Measurements from ENCODE around the gene TCF7.

- TF ChIP-seq CTCF (IDR thresholded peaks at IDR 0.05): no peak
- TF ChIP-seq POLR2A (IDR thresholded peaks at IDR 0.05): no peak
Observed at GRCh38 chr5:134118212-134118835, 3.8 kb downstream of the TCF7 start.

Data from uterus (tissue), 2 donors.